ENCODE measurements around the gene HPCA. TPM values are rescaled to one million over a fixed set of nuclear protein-coding genes. Genes with fewer than 3 reads are reported as not detected.

HPCA gene
- total RNA-seq, 4 donors from 2014 or later, result 0.53 TPM; not detected in 3

DNA sequence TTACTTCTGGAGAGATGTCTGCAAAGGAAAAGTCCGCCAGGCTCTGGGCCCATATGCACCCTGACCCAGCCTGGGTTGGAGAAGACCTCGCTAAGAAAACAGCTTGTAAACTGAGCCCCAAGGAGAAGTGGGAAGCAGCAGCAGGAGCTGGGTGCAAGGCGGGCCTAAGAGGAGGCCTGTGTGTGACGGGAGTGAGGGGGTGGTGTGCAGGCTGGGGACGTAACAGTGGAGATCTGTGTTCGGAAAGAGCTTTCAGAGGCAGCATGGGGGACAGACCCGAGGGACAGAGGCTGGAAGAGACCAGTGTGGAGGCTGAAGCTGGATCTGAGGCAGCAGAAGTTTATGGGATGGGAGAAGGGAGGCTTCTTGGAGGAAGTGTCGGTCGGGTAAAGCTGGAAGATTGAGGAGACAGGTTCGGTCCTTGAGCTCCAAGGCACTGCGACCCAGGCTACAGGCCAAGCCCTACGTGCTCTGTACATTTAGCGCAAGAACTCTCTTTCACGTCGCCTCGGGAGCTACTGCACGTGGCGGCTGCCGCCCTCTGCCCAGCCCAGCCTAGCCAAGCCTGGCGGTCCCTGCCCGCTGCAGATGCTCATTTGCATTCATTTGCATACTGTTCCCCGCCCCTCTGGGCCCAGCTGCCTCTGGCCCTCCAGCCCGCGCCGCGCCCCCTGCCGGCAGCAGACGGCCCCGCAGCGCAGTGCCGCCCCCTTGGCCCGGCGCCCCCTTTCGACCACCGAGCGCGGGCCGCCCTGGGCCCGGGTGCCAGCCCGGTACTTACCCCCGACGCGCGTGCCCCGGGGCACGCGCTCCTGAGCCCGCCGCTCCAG, 6.3 kb downstream of the HPCA start:
- peak overlapping the region in 3 of 4 donors; percentile 26 to 54 (median 43) for H3K27ac ChIP-seq
- H3K4me1 ChIP-seq, result peaks cover 0 to 27% (median 4%) of the 10 kb centered on the region in 4 donors
- DNase-seq, result peak in 2 of 3 donors; percentile 76 to 77
- no peaks in the 10 kb centered on the region for H3K9me3 ChIP-seq
- no peaks in the 10 kb centered on the region for H3K27me3 ChIP-seq
- TF ChIP-seq POLR2A (IDR thresholded peaks at IDR 0.05), result no peak
- TF ChIP-seq, protein P1, sequence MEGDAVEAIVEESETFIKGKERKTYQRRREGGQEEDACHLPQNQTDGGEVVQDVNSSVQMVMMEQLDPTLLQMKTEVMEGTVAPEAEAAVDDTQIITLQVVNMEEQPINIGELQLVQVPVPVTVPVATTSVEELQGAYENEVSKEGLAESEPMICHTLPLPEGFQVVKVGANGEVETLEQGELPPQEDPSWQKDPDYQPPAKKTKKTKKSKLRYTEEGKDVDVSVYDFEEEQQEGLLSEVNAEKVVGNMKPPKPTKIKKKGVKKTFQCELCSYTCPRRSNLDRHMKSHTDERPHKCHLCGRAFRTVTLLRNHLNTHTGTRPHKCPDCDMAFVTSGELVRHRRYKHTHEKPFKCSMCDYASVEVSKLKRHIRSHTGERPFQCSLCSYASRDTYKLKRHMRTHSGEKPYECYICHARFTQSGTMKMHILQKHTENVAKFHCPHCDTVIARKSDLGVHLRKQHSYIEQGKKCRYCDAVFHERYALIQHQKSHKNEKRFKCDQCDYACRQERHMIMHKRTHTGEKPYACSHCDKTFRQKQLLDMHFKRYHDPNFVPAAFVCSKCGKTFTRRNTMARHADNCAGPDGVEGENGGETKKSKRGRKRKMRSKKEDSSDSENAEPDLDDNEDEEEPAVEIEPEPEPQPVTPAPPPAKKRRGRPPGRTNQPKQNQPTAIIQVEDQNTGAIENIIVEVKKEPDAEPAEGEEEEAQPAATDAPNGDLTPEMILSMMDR (IDR thresholded peaks at IDR 0.05), result peak; percentile 1 to 81 (median 58)
- peaks cover 0 to 11% (median 0%) of the 10 kb centered on the region in 3 donors for H3K36me3 ChIP-seq
- peak overlapping the region; percentile 27 to 53 (median 49) for H3K4me3 ChIP-seq

DNA sequence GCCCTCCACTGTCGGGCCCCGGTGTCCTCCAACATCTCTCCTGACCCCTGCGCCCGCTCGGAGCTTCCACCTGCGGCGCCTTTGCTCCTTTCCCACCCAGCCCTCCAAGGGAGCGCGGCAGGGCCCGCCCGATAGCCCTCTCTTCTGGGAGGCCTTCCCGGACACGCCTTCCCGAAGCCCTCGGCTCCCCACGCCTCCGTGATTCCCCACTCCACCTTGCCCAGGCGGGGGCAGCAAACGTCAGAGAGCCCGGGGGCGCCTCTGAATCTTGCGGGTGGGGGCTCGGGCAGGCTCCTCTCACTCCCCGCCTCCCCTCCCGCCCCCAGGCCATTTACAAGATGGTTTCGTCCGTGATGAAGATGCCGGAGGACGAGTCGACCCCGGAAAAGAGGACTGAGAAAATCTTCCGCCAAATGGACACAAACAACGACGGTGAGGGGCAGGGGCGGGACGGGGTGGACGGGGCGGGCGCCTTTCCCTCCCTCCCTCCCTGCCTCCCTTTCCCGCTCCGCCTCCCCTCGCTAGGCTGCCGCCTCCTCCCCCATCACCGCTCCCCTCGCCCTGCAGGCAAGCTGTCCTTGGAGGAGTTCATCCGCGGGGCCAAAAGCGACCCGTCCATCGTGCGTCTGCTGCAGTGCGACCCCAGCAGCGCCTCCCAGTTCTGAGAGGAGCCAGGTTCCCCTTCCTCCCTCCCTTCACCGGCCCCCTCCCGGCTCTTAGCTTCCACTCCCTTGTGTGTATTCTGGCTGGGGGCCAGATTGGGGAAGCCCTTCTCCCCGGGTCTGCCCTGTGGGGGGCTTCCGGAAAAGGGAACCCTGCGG, 7.1 kb downstream of the HPCA start:
- TF ChIP-seq, protein P1 (IDR thresholded peaks at IDR 0.05), result peak in 1 of 6 experiments; percentile 1
- TF ChIP-seq POLR2A (IDR thresholded peaks at IDR 0.05), result no peak
- H3K27ac ChIP-seq, result peak overlapping the region in 3 of 4 donors; percentile 26 to 54 (median 43)
- DNase-seq, result peak in 2 of 3 donors; percentile 79 to 83
- peaks cover 0 to 27% (median 4%) of the 10 kb centered on the region in 4 donors for H3K4me1 ChIP-seq
- H3K27me3 ChIP-seq, result no peaks in the 10 kb centered on the region
- no peaks in the 10 kb centered on the region for H3K9me3 ChIP-seq
- H3K4me3 ChIP-seq, result peak overlapping the region; percentile 27 to 53 (median 49)
- peaks cover 0 to 11% (median 0%) of the 10 kb centered on the region in 3 donors for H3K36me3 ChIP-seq

DNA sequence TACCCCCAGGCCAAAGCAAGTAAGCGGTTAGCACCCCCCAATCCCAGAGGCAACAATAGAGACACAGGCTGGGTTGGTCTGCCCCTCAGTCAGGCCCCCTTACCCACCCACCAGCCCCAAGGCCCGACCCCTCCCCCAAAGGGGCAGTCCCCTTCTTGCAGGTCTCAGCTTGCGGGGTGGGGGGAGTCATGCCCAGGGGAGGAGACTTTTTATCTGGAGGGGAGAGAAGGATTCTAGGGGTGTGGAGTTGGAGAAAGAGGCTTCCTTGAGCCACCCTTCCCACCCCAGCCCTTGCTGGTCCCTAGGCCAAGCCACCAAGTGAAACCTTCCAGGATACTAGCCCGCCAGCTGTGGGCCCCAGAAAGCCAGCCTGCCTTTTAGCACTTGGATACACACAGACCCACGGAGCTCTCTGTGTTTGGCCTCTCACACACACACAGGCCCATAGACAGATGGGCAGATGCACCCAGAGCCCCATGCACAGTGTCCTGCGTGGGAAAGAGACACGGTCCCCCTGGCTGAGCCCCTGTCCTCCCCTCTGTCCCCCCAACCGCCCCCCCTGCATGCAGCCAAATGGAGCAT, 7.8 kb downstream of the HPCA start:
- H3K9me3 ChIP-seq, result no peaks in the 10 kb centered on the region
- peaks cover 0 to 27% (median 5%) of the 10 kb centered on the region in 4 donors for H3K4me1 ChIP-seq
- no peaks in the 10 kb centered on the region for H3K27me3 ChIP-seq
- H3K27ac ChIP-seq, result peak overlapping the region in 1 of 4 donors; percentile 54
- H3K36me3 ChIP-seq, result peaks cover 0 to 11% (median 0%) of the 10 kb centered on the region in 3 donors
- TF ChIP-seq, protein P1 (IDR thresholded peaks at IDR 0.05), result no peak
- TF ChIP-seq POLR2A (IDR thresholded peaks at IDR 0.05), result no peak
- peak in 1 of 3 donors; percentile 48 for DNase-seq
- H3K4me3 ChIP-seq, result peak overlapping the region in 2 of 4 donors; percentile 52 to 53

DNA sequence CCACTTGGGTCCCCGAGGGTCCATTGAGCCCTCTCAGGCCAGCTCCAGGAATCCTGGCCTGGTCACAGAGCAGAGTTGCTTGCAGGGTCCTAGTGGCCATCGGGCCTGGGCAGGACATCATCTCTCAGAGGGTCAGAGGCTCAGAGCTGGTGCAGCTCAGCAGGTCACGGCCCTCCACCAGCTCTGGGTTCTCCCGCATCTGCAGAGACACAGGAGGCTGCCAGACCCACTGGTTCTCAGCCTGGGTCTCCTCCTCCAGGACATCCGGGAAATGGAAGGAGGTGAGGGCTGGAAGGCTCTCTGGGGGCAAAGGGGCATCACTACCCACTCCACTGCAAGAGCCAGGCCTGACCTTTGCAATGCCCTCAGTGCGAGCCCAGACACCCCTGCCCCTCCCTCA, 8.4 kb downstream of the HPCA start:
- peak overlapping the region in 1 of 4 donors; percentile 54 for H3K27ac ChIP-seq
- H3K4me3 ChIP-seq, result no peak overlapping the region
- TF ChIP-seq, protein P1 (IDR thresholded peaks at IDR 0.05), result no peak
- no peak for TF ChIP-seq POLR2A (IDR thresholded peaks at IDR 0.05)
- no peaks in the 10 kb centered on the region for H3K9me3 ChIP-seq
- peaks cover 0 to 11% (median 0%) of the 10 kb centered on the region in 3 donors for H3K36me3 ChIP-seq
- peaks cover 0 to 31% (median 5%) of the 10 kb centered on the region in 4 donors for H3K4me1 ChIP-seq
- H3K27me3 ChIP-seq, result no peaks in the 10 kb centered on the region
- DNase-seq, result peak in 1 of 3 donors; percentile 48

Measured in Peyer's patch (tissue), 4 donors.